HL-60 (cell line): Measurements from ENCODE around the gene DAB2IP.

Experiments
- SPI1 ChIP-seq: IDR thresholded peaks from 2 replicates; pipeline ENCODE4 v1.6.1; 2012; ENCODE audit warnings: low read depth, mild to moderate bottlenecking, borderline replicate concordance
- TF ChIP-seq, protein P1 (sequence below): IDR thresholded peaks from one replicate; pipeline ENCODE4 v1.5.1; 2011; ENCODE audit warnings: low read length, control low read depth, inconsistent platforms; ENCODE audit not compliant: insufficient read depth

GRCh38 chr9:121732389-121732788, 81.0 kb downstream of the DAB2IP start:
- TF ChIP-seq, protein P1, sequence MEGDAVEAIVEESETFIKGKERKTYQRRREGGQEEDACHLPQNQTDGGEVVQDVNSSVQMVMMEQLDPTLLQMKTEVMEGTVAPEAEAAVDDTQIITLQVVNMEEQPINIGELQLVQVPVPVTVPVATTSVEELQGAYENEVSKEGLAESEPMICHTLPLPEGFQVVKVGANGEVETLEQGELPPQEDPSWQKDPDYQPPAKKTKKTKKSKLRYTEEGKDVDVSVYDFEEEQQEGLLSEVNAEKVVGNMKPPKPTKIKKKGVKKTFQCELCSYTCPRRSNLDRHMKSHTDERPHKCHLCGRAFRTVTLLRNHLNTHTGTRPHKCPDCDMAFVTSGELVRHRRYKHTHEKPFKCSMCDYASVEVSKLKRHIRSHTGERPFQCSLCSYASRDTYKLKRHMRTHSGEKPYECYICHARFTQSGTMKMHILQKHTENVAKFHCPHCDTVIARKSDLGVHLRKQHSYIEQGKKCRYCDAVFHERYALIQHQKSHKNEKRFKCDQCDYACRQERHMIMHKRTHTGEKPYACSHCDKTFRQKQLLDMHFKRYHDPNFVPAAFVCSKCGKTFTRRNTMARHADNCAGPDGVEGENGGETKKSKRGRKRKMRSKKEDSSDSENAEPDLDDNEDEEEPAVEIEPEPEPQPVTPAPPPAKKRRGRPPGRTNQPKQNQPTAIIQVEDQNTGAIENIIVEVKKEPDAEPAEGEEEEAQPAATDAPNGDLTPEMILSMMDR = no peak
- TF ChIP-seq SPI1 = no peak
